Mucosa of descending colon (tissue), 3 donors: Measurements from ENCODE around the gene SNX15. TPM values are rescaled to one million over a fixed set of nuclear protein-coding genes. Genes with fewer than 3 reads are reported as not detected.
"Not testable (repeated sequence)": the region's sequence is repeated elsewhere in the genome, so short reads cannot be mapped to it uniquely, and the experiment has no call there.

Experiments
- ATAC-seq: fragments of 200-7000 bp; cut with Tn5 transposase; one replicate; pipeline ENCODE4 v1.9.1; 2020; ENCODE audit warnings: mild to moderate bottlenecking, moderate library complexity
- DNase-seq, 3 donors: peaks; one replicate each; pipeline ENCODE4 v3.0.0-alpha.2; 2020
- H3K36me3 ChIP-seq: fragments of 200-600 bp; one replicate; pipeline ENCODE4 v1.8.0; 2021; ENCODE audit warnings: low read depth, mild to moderate bottlenecking
- H3K4me1 ChIP-seq: fragments of 200-600 bp; one replicate; pipeline ENCODE4 v1.8.0; 2021; ENCODE audit warnings: low read depth, mild to moderate bottlenecking
- H3K4me3 ChIP-seq: fragments of 200-600 bp; one replicate; pipeline ENCODE4 v1.8.0; 2021; ENCODE audit warnings: mild to moderate bottlenecking
- H3K9me3 ChIP-seq: fragments of 200-600 bp; one replicate; pipeline ENCODE4 v1.8.0; 2021; ENCODE audit warnings: mild to moderate bottlenecking
- intact Hi-C, 2 donors: fragments of 100-400 bp; cut with DNase I in 1 of 2; cut with micrococcal nuclease in 1 of 2; formaldehyde crosslinking; loops; one replicate each; pipeline versions ENCODE4 v1.11.0 to v1.11.1; 2022; cut with DNase I, micrococcal nuclease
- total RNA-seq, 3 donors: library from RNA; stranded (reverse); fragmentation: NEBNext Ultra II Directional in 2 of 3; extraction: Animal tissue kit (Norgen Biotek cat#: 25700) in 2 of 3; gene quantifications; one replicate each; pipeline versions ENCODE4 v1.2.1 to v1.2.4, GENCODE V29; 2021 to 2023
- TF ChIP-seq, protein P1 (sequence below): fragments of 200-600 bp; IDR thresholded peaks from one replicate; pipeline ENCODE4 v1.8.0; 2022; ENCODE audit warnings: antibody characterized with exemption, mild to moderate bottlenecking
- donor health status: DM: no; HTN: no; CAD: no; lungs with moderate emphysema.
- donor health status: DM: no; HTN: no; CAD: no.
- donor health status: DM: no; HTN: yes; CAD: no.

SNX15 gene
- total RNA-seq, 3 donors from 2014 or later: 28.5 to 46.6 (median 42.8) TPM

DNA sequence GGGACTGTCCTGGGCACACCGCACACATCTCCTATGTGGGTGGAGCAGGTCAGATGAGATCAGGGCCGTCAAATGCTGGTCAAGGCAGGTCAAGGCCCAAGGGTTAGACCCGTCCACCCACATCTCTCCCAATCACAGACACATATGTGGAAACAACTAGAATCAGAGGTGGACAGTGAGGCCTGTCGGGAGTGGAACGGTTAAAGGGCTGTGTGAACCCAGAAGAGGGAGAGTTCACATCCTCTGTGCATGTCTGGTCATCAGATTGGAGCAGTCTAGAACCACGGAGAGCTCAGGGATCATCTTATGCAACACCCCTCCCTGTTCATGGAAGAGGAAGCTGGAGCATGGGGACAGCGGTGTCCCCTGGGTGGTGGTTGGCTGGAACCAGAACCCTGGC, 7.4 kb upstream of the SNX15 start:
- Histone ChIP-seq H3K36me3 (no peaks in the 10 kb centered on the region), H3K4me3 (no peak overlapping the region), H3K9me3 (no peaks in the 10 kb centered on the region), H3K4me1 (peaks cover 7% of the 10 kb centered on the region)
- intact Hi-C loops: no loop called here
- TF ChIP-seq, protein P1, sequence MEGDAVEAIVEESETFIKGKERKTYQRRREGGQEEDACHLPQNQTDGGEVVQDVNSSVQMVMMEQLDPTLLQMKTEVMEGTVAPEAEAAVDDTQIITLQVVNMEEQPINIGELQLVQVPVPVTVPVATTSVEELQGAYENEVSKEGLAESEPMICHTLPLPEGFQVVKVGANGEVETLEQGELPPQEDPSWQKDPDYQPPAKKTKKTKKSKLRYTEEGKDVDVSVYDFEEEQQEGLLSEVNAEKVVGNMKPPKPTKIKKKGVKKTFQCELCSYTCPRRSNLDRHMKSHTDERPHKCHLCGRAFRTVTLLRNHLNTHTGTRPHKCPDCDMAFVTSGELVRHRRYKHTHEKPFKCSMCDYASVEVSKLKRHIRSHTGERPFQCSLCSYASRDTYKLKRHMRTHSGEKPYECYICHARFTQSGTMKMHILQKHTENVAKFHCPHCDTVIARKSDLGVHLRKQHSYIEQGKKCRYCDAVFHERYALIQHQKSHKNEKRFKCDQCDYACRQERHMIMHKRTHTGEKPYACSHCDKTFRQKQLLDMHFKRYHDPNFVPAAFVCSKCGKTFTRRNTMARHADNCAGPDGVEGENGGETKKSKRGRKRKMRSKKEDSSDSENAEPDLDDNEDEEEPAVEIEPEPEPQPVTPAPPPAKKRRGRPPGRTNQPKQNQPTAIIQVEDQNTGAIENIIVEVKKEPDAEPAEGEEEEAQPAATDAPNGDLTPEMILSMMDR: no peak
- ATAC-seq (no peak), DNase-seq (no peak)

DNA sequence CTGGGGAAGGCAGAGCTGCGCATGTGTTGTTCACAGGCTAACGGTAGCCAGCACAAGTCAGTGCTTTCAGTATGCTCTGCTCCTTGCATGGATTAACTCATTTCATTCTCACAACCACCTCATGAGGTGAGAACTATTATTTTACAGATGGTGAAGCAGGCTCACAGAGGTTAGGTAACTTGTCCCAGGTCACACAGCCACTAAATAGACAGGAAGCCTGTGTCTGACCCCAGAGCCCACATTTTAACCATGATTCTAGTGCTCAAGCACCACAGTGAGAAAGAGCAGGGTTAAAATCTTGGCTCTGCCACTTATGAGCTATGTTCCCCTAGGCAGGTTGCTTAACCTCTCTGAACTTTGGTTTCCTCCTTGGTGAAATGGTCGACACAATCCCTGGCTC, 6.2 kb upstream of the SNX15 start:
- no peak for DNase-seq
- TF ChIP-seq, protein P1: no peak
- no peak for ATAC-seq
- no peak overlapping the region for H3K4me3 ChIP-seq
- H3K4me1 ChIP-seq: no peaks in the 10 kb centered on the region
- no peaks in the 10 kb centered on the region for H3K9me3 ChIP-seq
- intact Hi-C loops: no loop called here
- H3K36me3 ChIP-seq: no peaks in the 10 kb centered on the region

DNA sequence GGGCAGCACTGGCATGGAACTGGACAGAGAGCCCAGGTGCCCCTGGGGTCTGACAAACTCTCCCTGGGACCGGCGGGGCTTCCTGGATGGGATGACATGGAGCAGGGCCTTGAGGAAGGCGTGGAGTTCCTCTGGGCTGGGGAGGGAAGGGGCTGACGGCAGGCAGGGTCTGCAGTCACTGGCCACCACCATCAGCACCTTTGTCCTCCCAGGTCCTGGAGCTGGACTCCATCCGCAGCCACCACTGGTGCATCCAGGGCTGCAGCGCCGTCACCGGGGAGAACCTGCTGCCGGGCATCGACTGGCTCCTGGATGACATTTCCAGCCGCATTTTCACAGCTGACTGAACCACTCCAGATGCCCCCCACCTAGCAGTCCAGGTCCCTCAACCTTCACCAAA, 5.7 kb upstream of the SNX15 start:
- intact Hi-C loops: no loop called here
- Histone ChIP-seq H3K36me3 (no peaks in the 10 kb centered on the region), H3K4me1 (no peaks in the 10 kb centered on the region), H3K9me3 (no peaks in the 10 kb centered on the region), H3K4me3 (no peak overlapping the region)
- TF ChIP-seq, protein P1: no peak
- no peak for ATAC-seq
- DNase-seq: no peak

DNA sequence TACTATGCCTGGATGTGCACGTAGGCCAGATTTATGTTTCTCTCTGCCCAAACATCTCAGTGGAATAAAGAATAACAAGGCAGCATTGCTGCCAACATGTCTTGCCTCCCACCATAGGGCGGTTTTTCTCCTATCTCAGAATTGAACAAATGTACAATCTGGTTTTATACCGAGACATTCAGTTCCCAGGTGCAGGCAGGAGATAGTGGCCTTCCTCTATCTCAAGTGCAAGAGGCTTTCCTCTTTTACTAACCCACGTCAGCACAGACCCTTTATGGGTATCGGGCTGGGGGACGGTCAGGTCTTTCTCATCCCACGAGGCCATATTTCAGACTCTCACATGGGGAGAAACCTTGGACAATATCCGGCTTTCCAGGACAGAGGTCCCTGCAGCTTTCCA, 3.7 kb upstream of the SNX15 start:
- intact Hi-C loops, H3K4me1 ChIP-seq, ATAC-seq, H3K4me3 ChIP-seq, H3K9me3 ChIP-seq, H3K36me3 ChIP-seq, DNase-seq: not testable (repeated sequence)

DNA sequence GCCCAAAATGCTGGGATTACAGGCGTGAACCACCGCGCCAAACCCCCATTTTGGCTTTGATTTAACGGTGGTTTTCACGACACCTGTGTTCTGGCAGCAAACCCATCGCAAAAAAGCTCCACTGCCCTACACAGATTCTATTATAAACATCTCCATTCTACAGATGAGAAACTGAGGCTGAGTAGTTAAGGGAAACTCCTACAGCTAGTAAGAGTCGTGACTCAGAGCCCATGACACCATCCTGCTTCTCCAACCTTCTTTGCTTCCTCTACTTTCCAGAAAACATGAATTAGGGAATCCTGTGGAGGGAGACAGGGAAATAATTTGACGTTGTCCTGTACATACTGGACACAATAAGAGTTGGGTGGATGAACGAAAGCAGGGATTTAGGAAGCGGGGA, 429 bp upstream of the SNX15 start:
- DNase-seq (no peak), ATAC-seq (no peak)
- Histone ChIP-seq H3K36me3 (no peaks in the 10 kb centered on the region), H3K9me3 (no peaks in the 10 kb centered on the region), H3K4me3 (peak overlapping the region; percentile 33), H3K4me1 (peaks cover 18% of the 10 kb centered on the region)
- TF ChIP-seq, protein P1: no peak
- intact Hi-C loops: no loop called here

DNA sequence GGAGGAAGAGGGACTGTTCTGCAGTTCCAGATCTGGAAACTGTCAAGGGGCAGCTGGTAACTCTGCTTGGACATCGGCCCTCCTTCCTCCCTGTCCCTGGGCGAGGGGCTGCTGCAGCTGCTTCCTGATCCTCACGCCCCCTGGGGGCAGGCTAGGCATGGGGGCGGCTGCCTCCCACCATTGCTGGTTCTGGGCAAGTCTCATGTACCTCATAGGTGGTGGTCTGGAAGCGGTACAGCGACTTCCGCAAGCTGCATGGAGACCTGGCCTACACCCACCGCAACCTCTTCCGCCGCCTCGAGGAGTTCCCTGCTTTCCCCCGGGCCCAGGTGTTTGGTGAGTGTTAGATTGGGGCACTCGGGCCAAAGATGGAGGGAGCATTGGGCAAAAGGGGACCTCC, 5.0 kb downstream of the SNX15 start:
- Histone ChIP-seq H3K4me3 (no peak overlapping the region), H3K9me3 (no peaks in the 10 kb centered on the region), H3K4me1 (peaks cover 18% of the 10 kb centered on the region), H3K36me3 (no peaks in the 10 kb centered on the region)
- DNase-seq (no peak), ATAC-seq (no peak)
- TF ChIP-seq, protein P1: no peak
- intact Hi-C loops: no loop called here
